Adipose tissue (tissue), 3 donors: Measurements from ENCODE around the gene GHR. TPM values are rescaled to one million over a fixed set of nuclear protein-coding genes. Genes with fewer than 3 reads are reported as not detected.
"Not testable (repeated sequence)": the region's sequence is repeated elsewhere in the genome, so short reads cannot be mapped to it uniquely, and the experiment has no call there.

ENCODE experiments used
- H3K27ac ChIP-seq: one replicate; pipeline ENCODE4 v1.5.1; 2013; ENCODE audit warnings: low read depth, low read length
- WGBS, 3 donors: extraction: QIAGEN DNeasy Blood & Tissue Kit; methylation state at CpG; one replicate each; pipeline ENCODE4 v1.1.7; 2013; 5-methylcytosine and 5-hydroxymethylcytosine counted together
- polyA plus RNA-seq, 3 donors: library from polyadenylated mRNA; stranded (reverse); fragments of 200-250 nt; gene quantifications; one replicate each; pipeline ENCODE4 v1.2.3, GENCODE V29; 2013
- donor health status: healthy with polysubstance abuse.
- donor health status: Bipolar disorder and iron deficiency.
- donor health status: healthy.

Gene GHR
- polyA plus RNA-seq, 3 donors: 6.3 to 108 (median 49.6) TPM

DNA sequence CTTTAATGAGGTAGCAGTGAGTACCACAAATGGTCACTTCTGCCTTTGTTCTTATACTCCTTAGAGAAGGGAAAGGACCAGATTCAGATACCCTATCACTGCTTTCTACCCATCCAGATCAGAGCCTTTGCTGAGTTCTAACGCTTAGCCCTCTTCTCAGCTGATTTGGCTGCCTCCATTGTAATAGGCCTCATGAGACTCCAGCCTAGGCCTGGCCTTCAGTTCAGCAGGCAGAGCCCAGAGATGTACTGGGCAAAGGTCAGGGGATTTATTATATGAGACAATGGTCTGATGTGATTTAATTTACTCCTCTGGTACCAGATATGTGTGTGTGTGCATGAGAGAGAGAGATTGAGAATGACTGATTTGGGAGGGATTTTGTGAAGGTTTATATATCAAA, 124.7 kb downstream of the GHR start:
- WGBS, 3 donors: 34 to 64% (median 55%) methylated on average over 1 of the region's 1 CpG
- H3K27ac ChIP-seq: no peak overlapping the region

- H3K27ac ChIP-seq: no peak overlapping the region
- WGBS, 3 donors: 32 to 96% (median 91%) methylated on average over 1 of the region's 1 CpG
These were observed 129.4 kb downstream of the GHR start for GRCh38 chr5:42552597-42552996.

DNA sequence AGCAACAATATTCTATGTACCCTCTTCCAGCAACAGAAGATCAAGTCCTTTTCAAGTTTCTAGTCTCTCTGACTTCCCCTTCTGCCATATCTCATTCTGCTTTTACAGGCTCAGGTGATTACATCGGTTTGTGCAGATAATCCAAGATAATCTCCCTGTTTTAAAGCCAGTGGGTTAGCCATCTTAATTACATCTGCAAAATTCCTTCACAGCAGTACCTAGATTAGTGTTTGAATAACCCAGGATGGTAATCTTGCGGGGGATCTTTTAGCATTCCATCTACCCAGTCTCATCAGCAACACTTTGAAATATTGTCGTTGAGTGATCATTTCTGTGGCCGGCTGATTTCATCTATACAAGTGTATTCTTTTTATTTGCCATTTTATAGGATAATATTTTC, 130.2 kb downstream of the GHR start:
- H3K27ac ChIP-seq: no peak overlapping the region
- WGBS, 3 donors: 69 to 95% (median 87%) methylated on average over 4 of the region's 4 CpGs

DNA sequence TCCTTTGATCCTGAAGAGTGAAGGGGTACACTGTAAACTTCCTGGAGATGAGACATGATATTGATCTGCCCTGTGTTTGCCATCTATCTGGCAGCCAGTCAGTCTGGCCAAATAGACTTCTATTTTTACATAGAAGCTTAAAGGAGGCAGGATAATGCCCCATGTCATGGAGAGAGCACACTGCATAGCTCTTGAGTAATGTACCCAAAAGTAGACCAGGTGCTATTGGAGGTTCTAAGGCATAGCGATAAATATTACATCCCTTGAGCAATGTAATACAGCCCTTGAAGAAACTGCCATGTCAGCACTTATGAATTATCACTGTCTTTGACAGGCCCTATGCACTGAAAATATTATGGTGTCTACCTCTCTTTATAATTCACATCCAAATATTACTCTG, 131.8 kb downstream of the GHR start:
- 94 to 100% (median 96%) methylated on average over 1 of the region's 1 CpG for WGBS, 3 donors
- H3K27ac ChIP-seq: no peak overlapping the region

DNA sequence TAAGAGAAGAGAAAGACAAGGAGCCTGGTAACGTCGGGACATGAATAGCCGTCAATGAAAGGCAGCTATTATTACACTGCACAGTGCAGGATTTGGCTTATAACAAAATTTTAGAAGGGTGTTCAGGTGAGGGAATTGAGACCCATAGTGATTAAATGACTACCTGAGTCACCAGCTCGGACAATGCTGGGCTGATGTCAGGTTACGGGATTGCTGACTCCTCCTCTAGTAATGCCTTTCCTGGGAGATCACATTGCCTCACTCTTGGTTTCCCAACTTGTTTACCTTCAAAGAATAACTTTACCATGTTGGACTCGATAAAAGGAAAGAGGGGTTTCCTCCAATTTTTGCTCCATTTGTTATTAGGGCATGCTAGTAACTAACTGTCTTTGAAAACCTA, 132.6 kb downstream of the GHR start:
- WGBS, 3 donors: 81 to 91% (median 88%) methylated on average over 6 of the region's 6 CpGs
- no peak overlapping the region for H3K27ac ChIP-seq

- no peak overlapping the region for H3K27ac ChIP-seq
- 18 to 72% (median 69%) methylated on average over 1 of the region's 1 CpG for WGBS, 3 donors
These were observed 134.4 kb downstream of the GHR start for GRCh38 chr5:42557689-42558088.

GRCh38 chr5:42561656-42562055, 138.4 kb downstream of the GHR start:
- H3K27ac ChIP-seq: no peak overlapping the region
- WGBS, 3 donors: 60 to 94% (median 65%) methylated on average over 1 of the region's 1 CpG

DNA sequence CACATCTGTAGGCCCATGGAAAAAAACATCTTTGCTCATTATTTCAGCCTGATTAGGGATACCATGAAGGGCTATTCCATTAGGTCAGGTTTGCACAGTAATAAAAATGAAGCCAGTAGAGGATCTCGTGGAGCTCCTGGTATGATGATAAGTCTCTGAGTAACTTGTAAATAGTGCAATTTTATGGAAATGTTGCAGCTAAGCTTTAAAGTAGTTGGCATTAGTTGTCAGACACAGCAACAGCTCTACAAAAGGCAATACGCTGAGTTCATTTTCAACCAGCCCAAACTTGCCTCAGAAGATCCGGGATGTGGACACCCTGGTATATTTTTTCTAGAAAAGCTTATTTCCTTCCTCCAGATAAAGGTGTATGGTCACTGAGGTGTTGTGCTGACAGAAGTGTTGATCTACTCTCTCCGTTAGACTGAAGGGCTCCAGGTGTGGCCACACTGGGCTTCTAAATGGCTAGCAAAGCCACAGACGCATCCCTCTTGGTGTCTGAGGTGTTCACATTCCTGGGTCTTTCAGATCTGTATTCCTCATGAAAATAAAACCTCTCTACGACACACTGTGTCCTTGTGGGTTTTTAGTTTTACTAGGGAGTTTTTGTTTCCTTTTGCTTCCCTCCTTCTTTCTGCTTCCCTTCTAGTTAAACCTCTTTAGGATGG, 141.6 kb downstream of the GHR start:
- no peak overlapping the region for H3K27ac ChIP-seq
- 86 to 91% (median 89%) methylated on average over 6 of the region's 6 CpGs for WGBS, 3 donors

DNA sequence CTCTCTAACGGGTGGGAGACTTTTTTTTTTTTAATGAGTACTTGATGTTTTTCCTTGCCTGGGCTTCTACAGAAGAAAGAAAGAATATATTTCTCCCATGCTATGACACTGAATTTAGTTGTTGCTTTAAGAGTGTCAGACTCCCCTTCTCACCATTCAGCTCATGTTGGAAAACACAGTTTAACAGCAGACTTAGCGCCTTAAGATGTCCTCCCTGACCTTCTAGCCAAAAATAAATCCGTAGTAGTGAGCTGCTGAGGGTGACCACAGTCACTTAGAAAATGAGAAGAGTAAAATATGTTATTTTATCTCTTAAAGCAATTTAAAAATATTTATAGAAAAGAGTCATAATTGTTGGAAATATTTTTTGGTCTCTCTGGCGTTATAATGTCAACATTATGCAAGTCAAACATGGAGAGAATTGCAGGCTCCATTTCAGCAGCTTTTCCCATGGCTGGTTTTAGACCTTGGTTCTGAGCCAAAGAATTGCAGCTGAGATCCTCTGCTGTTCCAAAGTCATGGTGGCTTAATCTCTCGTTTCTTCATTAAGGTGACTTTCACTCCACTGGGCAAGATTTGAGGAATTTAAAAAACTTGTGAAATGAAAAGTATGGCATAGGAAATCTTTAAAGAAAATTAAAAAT, 143.5 kb downstream of the GHR start:
- no peak overlapping the region for H3K27ac ChIP-seq
- WGBS, 3 donors: 25 to 56% (median 43%) methylated on average over 5 of the region's 5 CpGs

GRCh38 chr5:42569325-42569724, 146.1 kb downstream of the GHR start:
- H3K27ac ChIP-seq: no peak overlapping the region
- WGBS, 3 donors: 88 to 97% (median 89%) methylated on average over 2 of the region's 2 CpGs

GRCh38 chr5:42569953-42570548, 146.8 kb downstream of the GHR start:
- 93 to 100% (median 97%) methylated on average over 1 of the region's 1 CpG for WGBS, 3 donors

GRCh38 chr5:42570966-42571960, 148.0 kb downstream of the GHR start:
- no peak overlapping the region for H3K27ac ChIP-seq
- WGBS, 3 donors: 78 to 81% (median 79%) methylated on average over 8 of the region's 8 CpGs

More at GRCh38 chr5:42569953-42570548, 146.8 kb downstream of the GHR start:
- no peak overlapping the region for H3K27ac ChIP-seq

- WGBS, 3 donors: 84 to 93% (median 88%) methylated on average over 3 of the region's 3 CpGs
- no peak overlapping the region for H3K27ac ChIP-seq
These were observed 149.1 kb downstream of the GHR start for GRCh38 chr5:42572313-42572712.

GRCh38 chr5:42573386-42573785, 150.1 kb downstream of the GHR start:
- WGBS, 3 donors: 80 to 90% (median 85%) methylated on average over 2 of the region's 2 CpGs
- no peak overlapping the region for H3K27ac ChIP-seq

DNA sequence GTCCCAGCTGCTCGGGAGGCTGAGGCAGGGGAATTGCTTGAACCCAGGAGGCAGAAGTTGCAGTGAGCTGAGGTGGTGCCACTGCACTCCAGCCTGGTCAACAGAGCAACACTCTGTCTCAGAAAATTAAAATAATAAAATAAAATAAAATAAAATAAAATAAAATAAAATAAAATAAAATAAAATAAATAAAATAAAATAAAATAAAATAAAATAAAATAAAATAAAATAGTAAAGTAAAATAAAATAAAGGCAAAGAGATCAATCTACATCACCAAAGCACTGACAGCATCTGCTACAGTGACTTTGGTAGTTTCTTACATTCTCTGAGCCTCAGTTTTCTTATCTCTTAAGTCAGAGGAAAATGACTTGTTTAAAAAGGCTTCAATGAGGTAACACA, 152.7 kb downstream of the GHR start:
- WGBS, 3 donors: 89 to 100% (median 93%) methylated on average over 1 of the region's 1 CpG
- H3K27ac ChIP-seq: not testable (repeated sequence)

DNA sequence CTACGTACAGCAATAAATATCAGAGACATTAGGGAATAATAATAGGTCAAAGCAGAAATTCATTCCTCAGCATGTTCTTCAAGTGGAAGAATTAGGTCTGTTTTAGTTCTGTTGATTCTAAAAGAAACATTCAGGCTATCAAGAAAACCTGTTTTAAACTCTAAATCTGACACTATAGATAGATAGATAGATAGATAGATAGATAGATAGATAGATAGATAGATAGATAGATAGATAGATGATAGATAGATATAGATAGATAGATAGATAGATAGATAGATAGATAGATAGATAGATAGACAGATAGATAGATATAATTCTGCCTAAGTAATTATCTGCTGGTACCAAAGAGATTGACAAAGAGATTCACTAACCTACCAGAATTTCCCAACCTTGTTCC, 155.7 kb downstream of the GHR start:
- 77 to 91% (median 82%) methylated on average over 1 of the region's 1 CpG for WGBS, 3 donors
- not testable (repeated sequence) for H3K27ac ChIP-seq

GRCh38 chr5:42579320-42579719, 156.1 kb downstream of the GHR start:
- 35 to 58% (median 58%) methylated on average over 1 of the region's 1 CpG for WGBS, 3 donors
- no peak overlapping the region for H3K27ac ChIP-seq

DNA sequence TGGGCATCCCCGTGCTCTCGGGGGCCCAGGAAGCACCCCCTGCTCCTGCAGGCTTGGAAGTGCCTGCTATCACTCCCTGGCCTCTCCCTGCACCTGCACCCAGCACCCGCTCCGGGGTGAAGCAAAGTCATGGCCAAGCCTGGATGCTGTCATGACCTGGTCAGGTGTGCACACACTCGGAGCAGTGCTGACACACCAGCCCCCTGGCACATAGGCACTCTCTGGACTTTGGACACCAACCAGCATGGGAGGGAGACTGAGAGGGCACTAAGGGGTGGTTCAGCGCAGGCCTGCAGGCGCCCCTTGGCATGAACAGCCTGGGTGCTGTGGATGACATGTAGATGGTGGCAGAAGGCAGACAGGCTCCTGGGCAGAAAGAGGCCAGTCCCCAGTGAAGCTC, 158.6 kb downstream of the GHR start:
- WGBS, 3 donors: 92 to 98% (median 93%) methylated on average over 7 of the region's 7 CpGs
- H3K27ac ChIP-seq: no peak overlapping the region

DNA sequence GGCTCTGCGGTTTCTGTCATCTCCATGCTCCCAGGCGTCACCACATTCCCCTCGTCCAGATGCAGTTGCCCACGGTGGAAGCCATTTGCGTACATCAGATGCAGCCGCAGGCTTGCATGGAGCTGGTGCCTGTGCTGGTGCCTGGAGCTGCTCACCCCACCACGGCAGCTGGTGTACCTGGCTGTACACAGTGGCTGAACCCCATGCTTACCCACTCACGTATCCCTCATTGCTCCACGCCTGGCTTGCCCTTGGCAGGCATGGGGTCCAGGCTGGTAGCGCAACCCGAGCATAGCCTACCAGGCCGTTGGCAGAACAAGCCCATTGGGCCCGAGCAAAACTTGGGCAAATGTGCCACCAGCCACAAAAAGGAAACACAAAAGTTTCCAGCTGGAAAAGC, 159.5 kb downstream of the GHR start:
- 93 to 98% (median 95%) methylated on average over 13 of the region's 13 CpGs for WGBS, 3 donors
- no peak overlapping the region for H3K27ac ChIP-seq
